Measurements from ENCODE around the gene RBL2. TPM values are rescaled to one million over a fixed set of nuclear protein-coding genes. Genes with fewer than 3 reads are reported as not detected.

The RBL2 gene
- total and polyA plus RNA-seq, 2 donors (not counting 1 experiment from before 2014, with no cell fraction given) = 70.7 to 171 TPM

Small RNAs within 50 kb of the gene (small RNA-seq; reads per million reads assigned to genes)
- gene RNU6-1153P (ENCODE audit: insufficient read length, low read depth, low replicate concordance) = not detected

Other genes starting within 250 kb of the RBL2 start
- gene AKTIP, start 68.7 kb downstream of the RBL2 start, total RNA-seq = 24.0 and 27.3 TPM in 2 replicates
- 12.3 and 12.6 TPM in 2 replicates for gene AKTIP, start 68.7 kb downstream of the RBL2 start, polyA plus RNA-seq

All from B cell (primary cell).